Natural killer cell (primary cell): Measurements from ENCODE around the gene ELK4. TPM values are rescaled to one million over a fixed set of nuclear protein-coding genes. Genes with fewer than 3 reads are reported as not detected.

ENCODE experiments used
- ATAC-seq, 3 donors: fragments of 150-1000 bp in 2 of 3; fragments of 200-7000 bp in 1 of 3; cut with Tn5 transposase; 1 replicate in 1 of 3; 2 replicates in 2 of 3; pipeline ENCODE4 v1.10.0; 2021; ENCODE audit warnings: mild to moderate bottlenecking in 2 of 3, moderate library complexity in 2 of 3
- DNase-seq, 2 donors: peaks; one replicate each; pipeline versions ENCODE4 v3.0.0 to v3.0.0-alpha.2; 2013 to 2021; ENCODE audit warnings: mixed read lengths in 1 of 2
- H3K27ac ChIP-seq: one replicate; pipeline ENCODE4 v1.5.1; 2013; ENCODE audit warnings: mild to moderate bottlenecking, low read length
- H3K27me3 ChIP-seq: one replicate; pipeline ENCODE4 v1.6.1; 2013; ENCODE audit warnings: low read length; ENCODE audit not compliant: control insufficient read depth, insufficient read depth
- H3K36me3 ChIP-seq: one replicate; pipeline ENCODE4 v1.6.1; 2013; ENCODE audit warnings: low read length; ENCODE audit not compliant: control insufficient read depth, insufficient read depth
- H3K4me1 ChIP-seq: one replicate; pipeline ENCODE4 v1.6.1; 2013; ENCODE audit warnings: low read length; ENCODE audit not compliant: control insufficient read depth, insufficient read depth
- H3K4me3 ChIP-seq: one replicate; pipeline ENCODE4 v1.5.1; 2013; ENCODE audit warnings: low read length
- H3K9me3 ChIP-seq: one replicate; pipeline ENCODE4 v1.6.1; 2013; ENCODE audit warnings: low read length; ENCODE audit not compliant: control insufficient read depth, insufficient read depth
- H3K27ac Mint-ChIP-seq, 2 donors: one replicate each; pipeline ENCODE4 v1.8.0; 2022; ENCODE audit warnings: mild to moderate bottlenecking in 2 of 2, mixed read lengths in 2 of 2, moderate library complexity in 1 of 2
- H3K27me3 Mint-ChIP-seq, 2 donors: one replicate each; pipeline ENCODE4 v1.8.0; 2022; ENCODE audit warnings: low read depth in 2 of 2, mixed read lengths in 2 of 2
- H3K36me3 Mint-ChIP-seq: one replicate; pipeline ENCODE4 v1.8.0; 2022; ENCODE audit warnings: mixed read lengths
- H3K4me1 Mint-ChIP-seq, 2 donors: one replicate each; pipeline ENCODE4 v1.8.0; 2022; ENCODE audit warnings: mixed read lengths in 2 of 2
- H3K4me3 Mint-ChIP-seq: one replicate; pipeline ENCODE4 v1.8.0; 2022; ENCODE audit warnings: mild to moderate bottlenecking, moderate library complexity, mixed read lengths
- H3K9me3 Mint-ChIP-seq, 2 donors: one replicate each; pipeline ENCODE4 v1.8.0; 2022; ENCODE audit warnings: mixed read lengths in 2 of 2
- CTCF ChIP-seq: fragments of 200-600 bp; IDR thresholded peaks from one replicate; pipeline ENCODE4 v1.8.0; 2022; ENCODE audit warnings: antibody characterized with exemption
- WGBS: methylation state at CpG from one replicate; pipeline ENCODE4 v1.1.7; 2013; ENCODE audit warnings: missing lambda C conversion rate; ENCODE audit not compliant: insufficient coverage; 5-methylcytosine and 5-hydroxymethylcytosine counted together
- intact Hi-C: fragments of 100-400 bp; cut with micrococcal nuclease; formaldehyde crosslinking; loops from one replicate; pipeline ENCODE4 v1.14.2; 2022
- total RNA-seq, 4 donors: library from RNA; stranded (reverse); fragments of 120-200 nt in 1 of 4; gene quantifications; one replicate each; pipeline versions ENCODE4 v1.2.3 to v1.2.4, GENCODE V29; 2013 to 2022

The ELK4 gene
- total RNA-seq, 3 donors from 2014 or later (not counting 1 experiment from before 2014, with no cell fraction given) = 107 to 155 (median 139) TPM

GRCh38 chr1:205632669-205633169 lies 908 bp upstream of the ELK4 start:
- Mint-ChIP-seq H3K9me3 (no peaks in the 10 kb centered on the region), H3K27me3 (peaks cover 5 to 14% of the 10 kb centered on the region in 2 donors), H3K4me1 (peaks cover 27 to 34% of the 10 kb centered on the region in 2 donors), H3K36me3 (no peaks in the 10 kb centered on the region), H3K27ac (peak overlapping the region; percentile 97 to 99), H3K4me3 (peak overlapping the region; percentile 89)
- no peak for TF ChIP-seq CTCF
- ATAC-seq = no peak
- Histone ChIP-seq H3K27ac (peak overlapping the region; percentile 97), H3K4me1 (peaks cover 19% of the 10 kb centered on the region), H3K4me3 (no peak overlapping the region), H3K36me3 (peaks cover 4% of the 10 kb centered on the region), H3K27me3 (no peaks in the 10 kb centered on the region), H3K9me3 (no peaks in the 10 kb centered on the region)
- intact Hi-C loops = loop anchor here (1.0 to 5.0 kb wide), 4 partner anchors 40 to 345 kb away; no protein-coding TSS in a partner anchor
- 92% methylated on average over 2 of the region's 3 CpGs for WGBS
- peak in 1 of 2 donors; percentile 25 for DNase-seq

- TF ChIP-seq CTCF = no peak
- Histone ChIP-seq H3K4me1 (peaks cover 24% of the 10 kb centered on the region), H3K27ac (peak overlapping the region; percentile 89), H3K27me3 (no peaks in the 10 kb centered on the region), H3K4me3 (peak overlapping the region; percentile 71), H3K36me3 (peaks cover 4% of the 10 kb centered on the region), H3K9me3 (no peaks in the 10 kb centered on the region)
- Mint-ChIP-seq H3K9me3 (no peaks in the 10 kb centered on the region), H3K4me1 (peaks cover 37 to 44% of the 10 kb centered on the region in 2 donors), H3K27me3 (no peaks in the 10 kb centered on the region), H3K27ac (peak overlapping the region; percentile 97 to 99), H3K4me3 (peak overlapping the region; percentile 97), H3K36me3 (no peaks in the 10 kb centered on the region)
- intact Hi-C loops = loop anchor here (5.0 kb wide), 1 partner anchor 344 kb away; no protein-coding TSS in a partner anchor
- peak; percentile 58 to 78 (median 63) for ATAC-seq
- DNase-seq = peak; percentile 66 to 93
- under 1% methylated on average over 81 of the region's 81 CpGs for WGBS
Measured at GRCh38 chr1:205631010-205631767, 622 bp downstream of the ELK4 start.

DNA sequence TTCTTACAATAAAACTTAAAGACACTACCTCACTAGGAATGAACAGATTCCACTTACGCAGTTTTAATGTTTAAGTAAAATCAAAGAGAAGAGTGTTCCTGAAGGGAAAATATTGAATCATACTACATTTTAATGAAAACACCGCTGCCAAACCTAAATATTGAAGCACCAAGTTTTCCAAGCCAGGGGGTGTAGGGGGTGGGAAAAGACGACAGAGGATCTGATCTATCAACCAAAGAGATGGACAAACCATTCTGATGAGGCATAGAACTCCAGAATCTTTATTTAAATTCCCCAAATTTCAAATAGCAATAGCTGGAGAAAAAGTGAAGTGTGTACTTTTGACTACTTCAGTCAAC lies 1.2 kb downstream of the ELK4 start:
- peak overlapping the region; percentile 97 for H3K4me3 Mint-ChIP-seq
- H3K4me3 ChIP-seq = peak overlapping the region; percentile 71
- ATAC-seq (no peak), DNase-seq (no peak)
- intact Hi-C loops = loop anchor here (5.0 kb wide), 1 partner anchor 343 kb away; no protein-coding TSS in a partner anchor
- H3K9me3 Mint-ChIP-seq = no peaks in the 10 kb centered on the region
- no peaks in the 10 kb centered on the region for H3K9me3 ChIP-seq
- no peaks in the 10 kb centered on the region for H3K36me3 Mint-ChIP-seq
- peak overlapping the region; percentile 89 for H3K27ac ChIP-seq
- TF ChIP-seq CTCF = no peak
- H3K27me3 ChIP-seq = no peaks in the 10 kb centered on the region
- H3K4me1 Mint-ChIP-seq = peaks cover 42 to 50% of the 10 kb centered on the region in 2 donors
- H3K36me3 ChIP-seq = peaks cover 4% of the 10 kb centered on the region
- peaks cover 29% of the 10 kb centered on the region for H3K4me1 ChIP-seq
- H3K27me3 Mint-ChIP-seq = no peaks in the 10 kb centered on the region
- no CpG with 5 or more reads among the region's 3 CpGs for WGBS
- peak overlapping the region; percentile 97 to 99 for H3K27ac Mint-ChIP-seq
